Limb (tissue), 2 donors: ENCODE data around the gene SLC35E2B.

ENCODE experiments used
- DNase-seq, 2 donors: peaks; one replicate each; pipeline ENCODE4 v3.0.0-alpha.2; 2016; ENCODE audit errors: extremely low spot score in 2 of 2

Gene SLC35E2B

GRCh38 chr1:1612104-1612400, 80.5 kb downstream of the SLC35E2B start:
- DNase-seq: no peak

GRCh38 chr1:1610796-1611195, 81.8 kb downstream of the SLC35E2B start:
- DNase-seq: no peak

GRCh38 chr1:1609822-1610485, 82.6 kb downstream of the SLC35E2B start:
- DNase-seq: no peak
